Neuron (in vitro differentiated cells): ENCODE results near the gene OR6X1.
"Not testable (repeated sequence)": the region's sequence is repeated elsewhere in the genome, so short reads cannot be mapped to it uniquely, and the experiment has no call there.

ENCODE experiments used
- H2AFZ ChIP-seq: one replicate; pipeline ENCODE4 v1.6.1; 2013; ENCODE audit warnings: low read depth, mild to moderate bottlenecking, inconsistent platforms, low read length, moderate library complexity
- H3K27me3 ChIP-seq: one replicate; pipeline ENCODE4 v1.6.1; 2013; ENCODE audit warnings: low read length; ENCODE audit not compliant: insufficient read depth
- H3K36me3 ChIP-seq: one replicate; pipeline ENCODE4 v1.6.1; 2013; ENCODE audit warnings: low read length; ENCODE audit not compliant: insufficient read depth
- H3K4me1 ChIP-seq: one replicate; pipeline ENCODE4 v1.6.1; 2013; ENCODE audit warnings: low read length; ENCODE audit not compliant: insufficient read depth
- H3K4me3 ChIP-seq: 2 replicates; pipeline ENCODE4 v1.5.1; 2013; ENCODE audit warnings: mild to moderate bottlenecking, low read length, moderate library complexity
- H3K9me3 ChIP-seq: one replicate; pipeline ENCODE4 v1.6.1; 2013; ENCODE audit warnings: low read length

OR6X1 gene

GRCh38 chr11:123742724-123743120 lies 11.6 kb downstream of the OR6X1 start:
- Histone ChIP-seq H3K4me3 (peak overlapping the region; percentile 75), H2AFZ (peak overlapping the region; percentile 98), H3K9me3 (peaks cover 10% of the 10 kb centered on the region), H3K36me3 (peaks cover 18% of the 10 kb centered on the region), H3K4me1 (peaks cover 22% of the 10 kb centered on the region), H3K27me3 (no peaks in the 10 kb centered on the region)

- Histone ChIP-seq H3K4me3 (peak overlapping the region; percentile 75), H3K4me1 (peaks cover 22% of the 10 kb centered on the region), H3K36me3 (peaks cover 23% of the 10 kb centered on the region), H2AFZ (peak overlapping the region; percentile 98), H3K9me3 (peaks cover 12% of the 10 kb centered on the region), H3K27me3 (no peaks in the 10 kb centered on the region)
Observed at GRCh38 chr11:123742031-123742723, 12.1 kb downstream of the OR6X1 start.

- Histone ChIP-seq H3K4me1 (peaks cover 22% of the 10 kb centered on the region), H3K4me3 (peak within 1 kb of the TSS; percentile 75), H3K27me3 (no peaks in the 10 kb centered on the region), H2AFZ (peak within 1 kb of the TSS; percentile 98), H3K9me3 (peaks cover 12% of the 10 kb centered on the region), H3K36me3 (peaks cover 31% of the 10 kb centered on the region)
Observed at GRCh38 chr11:123741159-123742030, 12.9 kb downstream of the OR6X1 start, which contains the start of gene ZNF202. ZNF202 (minus strand) TSS chr11:123741660; CDS start chr11:123730888, 10,772 bp downstream.

- Histone ChIP-seq H3K4me1 (peaks cover 22% of the 10 kb centered on the region), H3K36me3 (peaks cover 35% of the 10 kb centered on the region), H3K27me3 (no peaks in the 10 kb centered on the region), H3K4me3 (peak overlapping the region; percentile 75), H2AFZ (peak overlapping the region; percentile 98), H3K9me3 (peaks cover 12% of the 10 kb centered on the region)
Observed at GRCh38 chr11:123740787-123741158, 13.5 kb downstream of the OR6X1 start.

- no peak overlapping the region for H2AFZ ChIP-seq
- H3K27me3 ChIP-seq, result no peaks in the 10 kb centered on the region
- peaks cover 12% of the 10 kb centered on the region for H3K9me3 ChIP-seq
- peaks cover 22% of the 10 kb centered on the region for H3K4me1 ChIP-seq
- no peak overlapping the region for H3K4me3 ChIP-seq
- H3K36me3 ChIP-seq, result peaks cover 55% of the 10 kb centered on the region
Observed at GRCh38 chr11:123738374-123738773, 15.9 kb downstream of the OR6X1 start.

- peaks cover 55% of the 10 kb centered on the region for H3K36me3 ChIP-seq
- no peak overlapping the region for H3K4me3 ChIP-seq
- peaks cover 12% of the 10 kb centered on the region for H3K9me3 ChIP-seq
- H3K27me3 ChIP-seq, result no peaks in the 10 kb centered on the region
- no peak overlapping the region for H2AFZ ChIP-seq
- H3K4me1 ChIP-seq, result peaks cover 11% of the 10 kb centered on the region
Observed at GRCh38 chr11:123736769-123737168, 17.5 kb downstream of the OR6X1 start.

GRCh38 chr11:123729602-123730001 lies 24.7 kb downstream of the OR6X1 start:
- H3K36me3 ChIP-seq, result peaks cover 72% of the 10 kb centered on the region
- no peaks in the 10 kb centered on the region for H3K4me1 ChIP-seq
- peaks cover 27% of the 10 kb centered on the region for H3K9me3 ChIP-seq
- no peaks in the 10 kb centered on the region for H3K27me3 ChIP-seq
- H3K4me3 ChIP-seq, result no peak overlapping the region
- no peak overlapping the region for H2AFZ ChIP-seq

GRCh38 chr11:123725995-123726655 lies 28.2 kb downstream of the OR6X1 start:
- no peaks in the 10 kb centered on the region for H3K27me3 ChIP-seq
- H3K36me3 ChIP-seq, result peaks cover 68% of the 10 kb centered on the region
- peaks cover 27% of the 10 kb centered on the region for H3K9me3 ChIP-seq
- H2AFZ ChIP-seq, result no peak overlapping the region
- H3K4me3 ChIP-seq, result no peak overlapping the region
- H3K4me1 ChIP-seq, result no peaks in the 10 kb centered on the region

GRCh38 chr11:123719452-123719851 lies 34.9 kb downstream of the OR6X1 start:
- H2AFZ ChIP-seq, result no peak overlapping the region
- H3K27me3 ChIP-seq, result no peaks in the 10 kb centered on the region
- H3K4me1 ChIP-seq, result no peaks in the 10 kb centered on the region
- H3K9me3 ChIP-seq, result no peaks in the 10 kb centered on the region
- peaks cover 5% of the 10 kb centered on the region for H3K36me3 ChIP-seq
- H3K4me3 ChIP-seq, result no peak overlapping the region

- Histone ChIP-seq H3K36me3 (no peaks in the 10 kb centered on the region), H3K9me3 (no peaks in the 10 kb centered on the region), H3K27me3 (no peaks in the 10 kb centered on the region), H3K4me1 (no peaks in the 10 kb centered on the region), H2AFZ (no peak overlapping the region), H3K4me3 (no peak overlapping the region)
Observed at GRCh38 chr11:123718469-123718868, 35.8 kb downstream of the OR6X1 start.

GRCh38 chr11:123718063-123718462 lies 36.3 kb downstream of the OR6X1 start:
- Histone ChIP-seq H3K27me3 (no peaks in the 10 kb centered on the region), H3K36me3 (no peaks in the 10 kb centered on the region), H2AFZ (no peak overlapping the region), H3K9me3 (no peaks in the 10 kb centered on the region), H3K4me1 (no peaks in the 10 kb centered on the region), H3K4me3 (no peak overlapping the region)

- H3K36me3 ChIP-seq, H3K27me3 ChIP-seq, H2AFZ ChIP-seq, H3K4me3 ChIP-seq, H3K9me3 ChIP-seq, H3K4me1 ChIP-seq: not testable (repeated sequence)
Observed at GRCh38 chr11:123712627-123713026, 41.7 kb downstream of the OR6X1 start.
